ENCODE data around the gene NHLH1. TPM values are rescaled to one million over a fixed set of nuclear protein-coding genes. Genes with fewer than 3 reads are reported as not detected.

Gene NHLH1
- total RNA-seq, 6 donors from 2014 or later: 0.20 to 1.0 (median 0.33) TPM; not detected in 3

DNA sequence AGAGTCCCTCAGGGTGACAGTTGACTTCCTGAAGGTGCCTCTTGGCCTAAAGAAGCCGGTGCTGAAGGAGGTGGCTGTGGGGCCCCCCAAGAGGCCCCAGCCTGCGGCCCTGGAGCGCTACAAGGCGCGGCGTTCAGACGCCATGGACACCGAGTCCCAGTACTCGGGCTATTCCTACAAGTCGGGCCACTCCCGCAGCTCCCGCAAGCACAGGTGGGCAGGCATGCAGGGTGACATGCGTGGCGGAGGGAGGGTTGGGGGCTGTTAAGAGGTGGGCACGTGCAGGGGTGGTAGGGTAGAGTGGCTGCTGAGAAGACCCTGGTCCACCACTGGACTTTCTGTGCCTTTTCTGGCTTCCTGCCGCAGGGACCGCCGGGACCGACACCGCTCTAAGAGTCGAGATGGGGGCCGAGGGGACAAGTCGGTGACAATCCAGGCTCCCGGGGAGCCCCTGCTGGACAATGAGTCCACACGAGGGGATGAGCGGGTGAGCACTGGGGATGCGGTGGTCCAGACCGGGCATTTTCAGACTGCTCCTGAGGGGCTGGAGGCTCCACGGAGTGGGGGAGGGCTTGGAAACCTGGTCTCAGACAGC is 48.9 kb downstream of the NHLH1 start:
- H3K36me3 ChIP-seq: peaks cover 0 to 10% (median 2%) of the 10 kb centered on the region in 4 donors
- ATAC-seq (ENCODE audit: low FRiP score in 2 of 2) (no peak), DNase-seq (peak in 1 of 2 donors; percentile 66)
- H3K27ac ChIP-seq: no peak overlapping the region
- H3K9me3 ChIP-seq: no peaks in the 10 kb centered on the region
- H3K4me1 ChIP-seq: peaks cover 0 to 6% (median 0%) of the 10 kb centered on the region in 4 donors
- TF ChIP-seq, protein P1, sequence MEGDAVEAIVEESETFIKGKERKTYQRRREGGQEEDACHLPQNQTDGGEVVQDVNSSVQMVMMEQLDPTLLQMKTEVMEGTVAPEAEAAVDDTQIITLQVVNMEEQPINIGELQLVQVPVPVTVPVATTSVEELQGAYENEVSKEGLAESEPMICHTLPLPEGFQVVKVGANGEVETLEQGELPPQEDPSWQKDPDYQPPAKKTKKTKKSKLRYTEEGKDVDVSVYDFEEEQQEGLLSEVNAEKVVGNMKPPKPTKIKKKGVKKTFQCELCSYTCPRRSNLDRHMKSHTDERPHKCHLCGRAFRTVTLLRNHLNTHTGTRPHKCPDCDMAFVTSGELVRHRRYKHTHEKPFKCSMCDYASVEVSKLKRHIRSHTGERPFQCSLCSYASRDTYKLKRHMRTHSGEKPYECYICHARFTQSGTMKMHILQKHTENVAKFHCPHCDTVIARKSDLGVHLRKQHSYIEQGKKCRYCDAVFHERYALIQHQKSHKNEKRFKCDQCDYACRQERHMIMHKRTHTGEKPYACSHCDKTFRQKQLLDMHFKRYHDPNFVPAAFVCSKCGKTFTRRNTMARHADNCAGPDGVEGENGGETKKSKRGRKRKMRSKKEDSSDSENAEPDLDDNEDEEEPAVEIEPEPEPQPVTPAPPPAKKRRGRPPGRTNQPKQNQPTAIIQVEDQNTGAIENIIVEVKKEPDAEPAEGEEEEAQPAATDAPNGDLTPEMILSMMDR (IDR thresholded peaks at IDR 0.05): no peak
- TF ChIP-seq POLR2A (IDR thresholded peaks at IDR 0.05) (no peak), EP300 (IDR thresholded peaks at IDR 0.05) (no peak), POLR2AphosphoS5 (IDR thresholded peaks at IDR 0.05) (no peak)
- 92 to 96% methylated on average over 18 to 29 of the region's 29 CpGs for whole genome bisulfite sequencing, 2 donors
- no peak overlapping the region for H3K4me3 ChIP-seq
- H3K27me3 ChIP-seq: no peaks in the 10 kb centered on the region

DNA sequence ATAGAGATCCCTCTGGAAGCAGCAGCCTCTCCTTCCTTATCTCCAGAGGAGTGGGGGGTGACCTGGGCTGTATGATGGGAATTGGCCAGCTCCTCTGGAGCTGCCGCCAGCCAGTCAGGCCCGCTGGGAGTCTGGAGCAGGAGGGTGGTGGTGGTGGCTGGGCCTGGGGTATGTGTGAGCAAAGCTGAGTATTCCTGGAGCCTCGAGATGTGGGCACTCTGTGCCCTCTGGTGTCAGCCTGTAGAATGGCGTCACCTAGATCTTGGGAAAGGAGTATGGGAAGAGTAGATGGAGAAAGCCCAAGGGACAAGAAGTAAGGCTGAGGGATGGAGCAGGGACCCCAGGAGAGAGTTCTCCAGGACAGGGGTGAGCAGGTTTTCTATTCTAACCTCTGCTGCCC is 49.5 kb downstream of the NHLH1 start:
- peaks cover 0 to 16% (median 2%) of the 10 kb centered on the region in 4 donors for H3K36me3 ChIP-seq
- WGBS, 2 donors: 64 to 65% methylated on average over 4 of the region's 4 CpGs

DNA sequence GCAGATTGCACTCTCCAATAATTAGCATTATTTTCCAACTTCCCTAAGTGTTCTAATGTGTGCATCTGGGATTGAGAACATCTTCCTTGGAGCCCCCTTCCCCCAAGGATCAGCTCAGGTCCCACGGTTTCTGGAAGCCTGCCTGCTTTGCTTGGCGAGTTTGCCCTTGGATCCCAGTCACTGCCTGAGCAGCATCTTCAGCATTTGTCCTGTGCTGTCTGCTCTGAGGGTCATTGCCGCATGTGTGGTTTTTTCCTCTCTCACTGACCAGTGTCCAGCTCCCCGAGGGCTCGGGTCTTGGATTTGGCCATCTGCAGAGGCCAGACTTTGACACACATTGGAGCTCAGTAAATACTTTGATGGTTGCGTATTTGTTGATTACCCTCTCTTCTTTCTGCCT is 51.6 kb downstream of the NHLH1 start:
- Histone ChIP-seq H3K9me3 (no peaks in the 10 kb centered on the region), H3K4me3 (no peak overlapping the region), H3K36me3 (peaks cover 0 to 22% (median 2%) of the 10 kb centered on the region in 4 donors), H3K4me1 (no peaks in the 10 kb centered on the region), H3K27ac (no peak overlapping the region), H3K27me3 (no peaks in the 10 kb centered on the region)
- TF ChIP-seq POLR2A (IDR thresholded peaks at IDR 0.05) (no peak), EP300 (IDR thresholded peaks at IDR 0.05) (no peak), POLR2AphosphoS5 (IDR thresholded peaks at IDR 0.05) (no peak)
- TF ChIP-seq, protein P1 (IDR thresholded peaks at IDR 0.05): no peak
- DNase-seq (no peak), ATAC-seq (ENCODE audit: low FRiP score in 2 of 2) (no peak)
- WGBS, 2 donors: 85 to 86% methylated on average over 6 of the region's 6 CpGs

More for the DNA sequence above, 49.5 kb downstream of the NHLH1 start:
- Histone ChIP-seq H3K4me1 (peaks cover 0 to 4% (median 0%) of the 10 kb centered on the region in 4 donors), H3K9me3 (no peaks in the 10 kb centered on the region), H3K27ac (no peak overlapping the region), H3K4me3 (no peak overlapping the region), H3K27me3 (no peaks in the 10 kb centered on the region)
- DNase-seq (peak in 1 of 2 donors; percentile 20), ATAC-seq (ENCODE audit: low FRiP score in 2 of 2) (no peak)
- TF ChIP-seq, protein P1 (IDR thresholded peaks at IDR 0.05): peak in 3 of 6 experiments; percentile 7 to 33 (median 29)
- no peak for TF ChIP-seq EP300 (IDR thresholded peaks at IDR 0.05)

DNA sequence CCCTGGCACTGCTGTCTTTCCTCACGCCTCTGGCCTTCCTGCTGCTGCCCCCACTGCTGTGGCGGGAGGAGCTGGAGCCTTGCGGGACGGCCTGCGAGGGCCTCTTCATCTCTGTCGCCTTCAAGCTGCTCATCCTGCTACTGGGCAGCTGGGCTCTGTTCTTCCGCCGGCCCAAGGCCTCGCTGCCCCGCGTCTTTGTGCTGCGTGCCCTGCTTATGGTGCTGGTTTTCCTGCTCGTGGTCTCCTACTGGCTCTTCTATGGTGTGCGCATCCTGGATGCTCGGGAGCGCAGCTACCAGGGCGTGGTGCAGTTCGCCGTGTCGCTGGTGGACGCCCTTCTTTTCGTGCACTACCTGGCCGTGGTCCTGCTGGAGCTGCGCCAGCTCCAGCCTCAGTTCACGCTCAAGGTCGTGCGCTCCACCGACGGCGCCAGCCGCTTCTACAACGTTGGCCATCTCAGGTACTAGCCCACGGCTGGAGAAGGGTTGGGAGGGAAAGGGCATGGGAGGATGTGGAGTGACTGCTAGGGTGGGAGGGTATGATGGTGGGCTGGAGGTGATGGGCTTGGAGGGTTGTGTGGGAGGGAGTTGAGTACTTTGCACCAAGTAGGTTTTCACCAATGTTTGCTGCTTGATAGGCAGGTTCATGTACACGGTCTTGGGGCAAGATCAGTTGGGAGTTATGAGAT is 52.4 kb downstream of the NHLH1 start:
- Histone ChIP-seq H3K27ac (no peak overlapping the region), H3K36me3 (peaks cover 0 to 25% (median 4%) of the 10 kb centered on the region in 4 donors), H3K27me3 (no peaks in the 10 kb centered on the region), H3K4me1 (no peaks in the 10 kb centered on the region), H3K4me3 (no peak overlapping the region), H3K9me3 (no peaks in the 10 kb centered on the region)
- 93 to 96% methylated on average over 34 of the region's 34 CpGs for WGBS, 2 donors
- DNase-seq (peak in 1 of 2 donors; percentile 73), ATAC-seq (ENCODE audit: low FRiP score in 2 of 2) (no peak)
- TF ChIP-seq EP300 (IDR thresholded peaks at IDR 0.05) (no peak), POLR2AphosphoS5 (IDR thresholded peaks at IDR 0.05) (no peak), POLR2A (IDR thresholded peaks at IDR 0.05) (no peak)

DNA sequence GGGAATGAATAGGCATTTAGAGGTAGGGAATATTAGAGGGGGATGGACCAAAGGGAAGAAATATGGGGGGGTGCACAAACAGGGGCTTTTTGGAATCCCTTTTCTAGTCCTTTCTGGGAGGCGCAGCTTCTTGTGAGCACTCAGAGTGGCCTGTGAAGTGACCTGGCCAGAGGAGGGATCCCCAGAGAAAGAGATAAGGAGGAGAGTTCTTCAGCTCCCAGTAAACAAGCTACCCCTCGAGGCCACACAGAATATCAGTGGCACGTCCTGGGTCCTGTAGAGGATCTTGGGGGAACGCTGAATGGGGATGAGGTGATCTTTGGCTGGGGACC is 52.9 kb downstream of the NHLH1 start:
- no peak overlapping the region for H3K4me3 ChIP-seq
- no peaks in the 10 kb centered on the region for H3K9me3 ChIP-seq
- ATAC-seq (ENCODE audit: low FRiP score in 2 of 2) (no peak), DNase-seq (no peak)
- WGBS, 2 donors: 83 to 87% methylated on average over 4 of the region's 4 CpGs
- no peaks in the 10 kb centered on the region for H3K4me1 ChIP-seq
- TF ChIP-seq POLR2AphosphoS5 (IDR thresholded peaks at IDR 0.05) (no peak), POLR2A (IDR thresholded peaks at IDR 0.05) (no peak), EP300 (IDR thresholded peaks at IDR 0.05) (no peak)
- TF ChIP-seq, protein P1 (IDR thresholded peaks at IDR 0.05): no peak
- peaks cover 0 to 29% (median 4%) of the 10 kb centered on the region in 4 donors for H3K36me3 ChIP-seq
- H3K27me3 ChIP-seq: no peaks in the 10 kb centered on the region
- H3K27ac ChIP-seq: no peak overlapping the region
